Glutamatergic neuron (in vitro differentiated cells): ENCODE measurements around the gene SLCO1B1. TPM values are rescaled to one million over a fixed set of nuclear protein-coding genes. Genes with fewer than 3 reads are reported as not detected.

ENCODE experiments used
- DNase-seq: peaks from one replicate; pipeline ENCODE4 v3.0.0; 2022
- H3K27ac Mint-ChIP-seq: one replicate; pipeline ENCODE4 v1.8.0; 2020; ENCODE audit warnings: mild to moderate bottlenecking, mixed read lengths, inconsistent platforms; ENCODE audit not compliant: unreplicated experiment
- H3K27me3 Mint-ChIP-seq: one replicate; pipeline ENCODE4 v1.8.0; 2020; ENCODE audit warnings: mild to moderate bottlenecking, moderate library complexity, mixed read lengths, inconsistent platforms; ENCODE audit not compliant: unreplicated experiment
- H3K36me3 Mint-ChIP-seq: one replicate; pipeline ENCODE4 v1.8.0; 2020; ENCODE audit warnings: mild to moderate bottlenecking, mixed read lengths, inconsistent platforms; ENCODE audit not compliant: unreplicated experiment
- H3K4me1 Mint-ChIP-seq: one replicate; pipeline ENCODE4 v1.8.0; 2020; ENCODE audit warnings: mild to moderate bottlenecking, low read depth, mixed read lengths, inconsistent platforms; ENCODE audit not compliant: unreplicated experiment
- H3K4me3 Mint-ChIP-seq: one replicate; pipeline ENCODE4 v1.8.0; 2020; ENCODE audit warnings: mild to moderate bottlenecking, mixed read lengths, inconsistent platforms; ENCODE audit not compliant: unreplicated experiment
- H3K9me3 Mint-ChIP-seq: one replicate; pipeline ENCODE4 v1.8.0; 2020; ENCODE audit warnings: mild to moderate bottlenecking, moderate library complexity, mixed read lengths, inconsistent platforms; ENCODE audit not compliant: unreplicated experiment
- total RNA-seq: library from RNA; stranded (reverse); fragmentation: NEBNext Ultra II Directional; extraction: Animal tissue kit (Norgen Biotek cat#: 25700); gene quantifications from one replicate; pipeline ENCODE4 v1.2.1, GENCODE V29; 2021; ENCODE audit not compliant: unreplicated experiment
- TF ChIP-seq, protein P1 (sequence below): fragments of 200-600 bp; sonication (generic); IDR thresholded peaks from one replicate; pipeline ENCODE4 v1.5.0; 2021; ENCODE audit not compliant: partially characterized antibody, unreplicated experiment

The SLCO1B1 gene
- total RNA-seq, 1 donor from 2014 or later: not detected

GRCh38 chr12:21219206-21219605 lies 88.2 kb downstream of the SLCO1B1 start:
- Mint-ChIP-seq H3K4me1 (no peaks in the 10 kb centered on the region), H3K9me3 (peaks cover 2% of the 10 kb centered on the region), H3K27ac (no peak overlapping the region), H3K36me3 (no peaks in the 10 kb centered on the region), H3K27me3 (no peaks in the 10 kb centered on the region), H3K4me3 (no peak overlapping the region)
- TF ChIP-seq, protein P1, sequence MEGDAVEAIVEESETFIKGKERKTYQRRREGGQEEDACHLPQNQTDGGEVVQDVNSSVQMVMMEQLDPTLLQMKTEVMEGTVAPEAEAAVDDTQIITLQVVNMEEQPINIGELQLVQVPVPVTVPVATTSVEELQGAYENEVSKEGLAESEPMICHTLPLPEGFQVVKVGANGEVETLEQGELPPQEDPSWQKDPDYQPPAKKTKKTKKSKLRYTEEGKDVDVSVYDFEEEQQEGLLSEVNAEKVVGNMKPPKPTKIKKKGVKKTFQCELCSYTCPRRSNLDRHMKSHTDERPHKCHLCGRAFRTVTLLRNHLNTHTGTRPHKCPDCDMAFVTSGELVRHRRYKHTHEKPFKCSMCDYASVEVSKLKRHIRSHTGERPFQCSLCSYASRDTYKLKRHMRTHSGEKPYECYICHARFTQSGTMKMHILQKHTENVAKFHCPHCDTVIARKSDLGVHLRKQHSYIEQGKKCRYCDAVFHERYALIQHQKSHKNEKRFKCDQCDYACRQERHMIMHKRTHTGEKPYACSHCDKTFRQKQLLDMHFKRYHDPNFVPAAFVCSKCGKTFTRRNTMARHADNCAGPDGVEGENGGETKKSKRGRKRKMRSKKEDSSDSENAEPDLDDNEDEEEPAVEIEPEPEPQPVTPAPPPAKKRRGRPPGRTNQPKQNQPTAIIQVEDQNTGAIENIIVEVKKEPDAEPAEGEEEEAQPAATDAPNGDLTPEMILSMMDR: no peak
- DNase-seq: no peak

DNA sequence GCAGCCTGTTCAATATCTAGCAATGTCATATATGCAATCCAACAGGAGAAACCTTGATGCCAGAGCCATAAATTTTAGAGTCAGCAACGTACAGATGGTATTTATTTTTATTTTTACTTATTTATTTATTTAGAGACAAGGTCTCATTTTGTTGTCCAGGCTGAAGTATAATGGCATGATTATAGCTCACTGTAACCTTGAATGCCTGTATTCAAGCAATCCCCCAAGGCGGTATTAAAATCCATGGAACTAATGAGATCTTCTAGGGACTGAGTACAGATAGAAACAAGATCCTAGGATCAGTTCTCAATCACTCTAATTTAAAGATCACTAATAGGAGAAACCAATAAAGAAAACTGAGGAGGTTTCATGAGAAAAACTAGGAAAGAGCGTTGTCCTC lies 89.3 kb downstream of the SLCO1B1 start:
- Mint-ChIP-seq H3K4me3 (no peak overlapping the region), H3K9me3 (no peaks in the 10 kb centered on the region), H3K36me3 (no peaks in the 10 kb centered on the region), H3K27me3 (no peaks in the 10 kb centered on the region), H3K4me1 (no peaks in the 10 kb centered on the region), H3K27ac (no peak overlapping the region)
- DNase-seq: no peak
- TF ChIP-seq, protein P1: no peak

GRCh38 chr12:21221072-21221471 lies 90.1 kb downstream of the SLCO1B1 start:
- Mint-ChIP-seq H3K27ac (no peak overlapping the region), H3K36me3 (no peaks in the 10 kb centered on the region), H3K4me3 (no peak overlapping the region), H3K9me3 (no peaks in the 10 kb centered on the region), H3K4me1 (no peaks in the 10 kb centered on the region), H3K27me3 (no peaks in the 10 kb centered on the region)
- TF ChIP-seq, protein P1: no peak
- DNase-seq: no peak

GRCh38 chr12:21221778-21222177 lies 90.8 kb downstream of the SLCO1B1 start:
- Mint-ChIP-seq H3K27ac (no peak overlapping the region), H3K4me1 (no peaks in the 10 kb centered on the region), H3K4me3 (no peak overlapping the region), H3K9me3 (no peaks in the 10 kb centered on the region), H3K27me3 (no peaks in the 10 kb centered on the region), H3K36me3 (no peaks in the 10 kb centered on the region)
- TF ChIP-seq, protein P1: no peak
- DNase-seq: no peak

- no peaks in the 10 kb centered on the region for H3K36me3 Mint-ChIP-seq
- H3K4me3 Mint-ChIP-seq: no peak overlapping the region
- no peaks in the 10 kb centered on the region for H3K27me3 Mint-ChIP-seq
- no peak for DNase-seq
- no peaks in the 10 kb centered on the region for H3K9me3 Mint-ChIP-seq
- TF ChIP-seq, protein P1: no peak
- H3K4me1 Mint-ChIP-seq: no peaks in the 10 kb centered on the region
- H3K27ac Mint-ChIP-seq: no peak overlapping the region
These were observed 92.9 kb downstream of the SLCO1B1 start for GRCh38 chr12:21223930-21224329.
